NK-92 treated with Interleukin-12 subunit alpha and Interleukin-12 subunit beta, amount 100 ng/mL, for 24 hours (cell line): ENCODE data around the gene RELT.

ENCODE experiments used
- DNase-seq: peaks from one replicate; lab custom pipeline; 2025; lab: John Stamatoyannopoulos, UW

The RELT gene

GRCh38 chr11:73439002-73439843 is 63.0 kb downstream of the RELT start:
- DNase-seq = no peak

- DNase-seq = no peak
Observed at GRCh38 chr11:73445980-73446379, 69.8 kb downstream of the RELT start.

DNA sequence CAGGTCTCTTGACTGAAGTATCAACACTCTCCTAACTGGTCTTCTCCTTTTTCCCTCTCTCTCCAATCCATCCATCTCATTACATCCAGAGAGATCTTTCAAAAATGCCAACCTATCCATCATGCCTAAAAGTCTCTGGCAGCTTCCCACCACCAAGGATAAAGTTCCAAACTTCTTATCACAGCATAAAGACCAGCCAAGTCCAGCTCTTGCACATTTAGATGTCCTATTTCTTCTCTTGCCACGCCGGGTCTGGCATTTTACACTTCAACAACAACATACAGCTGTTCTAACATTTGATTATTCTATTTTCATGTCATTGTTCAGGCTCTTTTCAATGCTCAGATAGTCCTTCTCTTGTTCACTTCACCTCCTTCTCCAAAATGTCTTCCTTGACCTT is 70.6 kb downstream of the RELT start:
- DNase-seq = no peak
